ENCODE data around the gene CPLANE1.

- TF ChIP-seq CTCF (IDR thresholded peaks at IDR 0.05; ENCODE audit: extremely low read depth in 1 of 2, insufficient read depth in 1 of 2, low read depth in 1 of 2, low read length in 2 of 2) = no peak
- TF ChIP-seq POLR2A (IDR thresholded peaks at IDR 0.05; ENCODE audit: low read depth, low read length) = no peak
- no peak for TF ChIP-seq EZH2 (IDR thresholded peaks at IDR 0.05; ENCODE audit: borderline replicate concordance, low read depth, low read length, severe bottlenecking)
- no peak for TF ChIP-seq GATA2 (IDR thresholded peaks at IDR 0.05; ENCODE audit: insufficient read depth, insufficient read length, low read depth, low read length)
- no peak for TF ChIP-seq POLR2AphosphoS5 (IDR thresholded peaks at IDR 0.05; ENCODE audit: insufficient read depth, low read depth, low read length)
- no peak for TF ChIP-seq JUN (IDR thresholded peaks at IDR 0.05; ENCODE audit: borderline replicate concordance, insufficient read depth, insufficient read length, low read depth)
- TF ChIP-seq MAX (IDR thresholded peaks at IDR 0.05; ENCODE audit: insufficient read depth, insufficient read length) = no peak
- no peak for TF ChIP-seq FOS (IDR thresholded peaks at IDR 0.05; ENCODE audit: borderline replicate concordance, insufficient read depth, low read length)
These were observed 162.6 kb downstream of the CPLANE1 start for GRCh38 chr5:37086466-37087173.
